ENCODE results near the gene UAP1L1.
"Not testable (repeated sequence)": the region's sequence is repeated elsewhere in the genome, so short reads cannot be mapped to it uniquely, and the experiment has no call there.

UAP1L1 gene

GRCh38 chr9:137122796-137123467 lies 45.6 kb downstream of the UAP1L1 start:
- Histone ChIP-seq H3K27ac (ENCODE audit: low read depth, low read length) (peak overlapping the region; percentile 90), H3K4me2 (ENCODE audit: low read depth, low read length, poor library complexity, severe bottlenecking) (peak overlapping the region; percentile 53), H3F3A (ENCODE audit: insufficient read depth) (peaks cover 40% of the 10 kb centered on the region), H3K79me2 (ENCODE audit: insufficient read depth, low read length) (peaks cover 14% of the 10 kb centered on the region), H3K9ac (ENCODE audit: low read length) (peak overlapping the region; percentile 20), H3K4me3 (ENCODE audit: insufficient read depth, low read length, poor library complexity, severe bottlenecking) (peak overlapping the region; percentile 7)
- not testable (repeated sequence) for H2AFZ ChIP-seq (ENCODE audit: low read depth, low read length, severe bottlenecking); H3K27me3 ChIP-seq (ENCODE audit: low read length); H3K9me3 ChIP-seq (ENCODE audit: insufficient read depth, low read length); H4K20me1 ChIP-seq (ENCODE audit: low read depth, low read length); H3K36me3 ChIP-seq (ENCODE audit: low read length); H3K9me2 ChIP-seq (replicated peaks; ENCODE audit: insufficient read depth, low read length)

GRCh38 chr9:137123468-137123837 lies 46.1 kb downstream of the UAP1L1 start:
- Histone ChIP-seq H3K4me3 (ENCODE audit: insufficient read depth, low read length, poor library complexity, severe bottlenecking) (peak overlapping the region; percentile 7), H4K20me1 (ENCODE audit: low read depth, low read length) (no peaks in the 10 kb centered on the region)

GRCh38 chr9:137123952-137124462 lies 46.7 kb downstream of the UAP1L1 start:
- H3K27me3 ChIP-seq (ENCODE audit: low read length); H3K4me3 ChIP-seq (ENCODE audit: insufficient read depth, low read length, poor library complexity, severe bottlenecking); H3K36me3 ChIP-seq (ENCODE audit: low read length); H4K20me1 ChIP-seq (ENCODE audit: low read depth, low read length); H3K9me3 ChIP-seq (ENCODE audit: insufficient read depth, low read length); H3K9me2 ChIP-seq (replicated peaks; ENCODE audit: insufficient read depth, low read length); H2AFZ ChIP-seq (ENCODE audit: low read depth, low read length, severe bottlenecking): not testable (repeated sequence)
- Histone ChIP-seq H3K9ac (ENCODE audit: low read length) (0 out of 2 replicates have a peak overlapping the region, but pooled peaks have one; percentile 20), H3K79me2 (ENCODE audit: insufficient read depth, low read length) (peaks cover 15% of the 10 kb centered on the region), H3F3A (ENCODE audit: insufficient read depth) (peaks cover 51% of the 10 kb centered on the region), H3K4me2 (ENCODE audit: low read depth, low read length, poor library complexity, severe bottlenecking) (peak overlapping the region; percentile 53), H3K27ac (ENCODE audit: low read depth, low read length) (peak overlapping the region; percentile 90; the same call in 1 of the 2 replicates)

More at GRCh38 chr9:137123468-137123837, 46.1 kb downstream of the UAP1L1 start:
- peak overlapping the region; percentile 20 for H3K9ac ChIP-seq (ENCODE audit: low read length)
- H3K9me2 ChIP-seq (replicated peaks; ENCODE audit: insufficient read depth, low read length): no peaks in the 10 kb centered on the region
- peaks cover 45% of the 10 kb centered on the region for H3F3A ChIP-seq (ENCODE audit: insufficient read depth)
- H3K79me2 ChIP-seq (ENCODE audit: insufficient read depth, low read length): peaks cover 15% of the 10 kb centered on the region
- peak overlapping the region; percentile 90 for H3K27ac ChIP-seq (ENCODE audit: low read depth, low read length)
- H3K9me3 ChIP-seq (ENCODE audit: insufficient read depth, low read length): no peaks in the 10 kb centered on the region
- H3K27me3 ChIP-seq (ENCODE audit: low read length): no peaks in the 10 kb centered on the region
- peak overlapping the region; percentile 53 for H3K4me2 ChIP-seq (ENCODE audit: low read depth, low read length, poor library complexity, severe bottlenecking)
- no peak for TF ChIP-seq CTCF (IDR thresholded peaks at IDR 0.05; ENCODE audit: insufficient read depth, low read length, poor library complexity, severe bottlenecking)
- TF ChIP-seq EZH2phosphoT487 (conservative IDR thresholded peaks at IDR 0.05; ENCODE audit: low read length): no peak
- no peak overlapping the region for H2AFZ ChIP-seq (ENCODE audit: low read depth, low read length, severe bottlenecking)
- H3K36me3 ChIP-seq (ENCODE audit: low read length): no peaks in the 10 kb centered on the region

GRCh38 chr9:137126786-137127185 lies 49.5 kb downstream of the UAP1L1 start:
- H2AFZ ChIP-seq (ENCODE audit: low read depth, low read length, severe bottlenecking): no peak overlapping the region
- H3K79me2 ChIP-seq (ENCODE audit: insufficient read depth, low read length): peaks cover 15% of the 10 kb centered on the region
- peak overlapping the region; percentile 87 for H3K4me2 ChIP-seq (ENCODE audit: low read depth, low read length, poor library complexity, severe bottlenecking)
- peak overlapping the region; percentile 90 for H3K27ac ChIP-seq (ENCODE audit: low read depth, low read length)
- no peak for TF ChIP-seq CTCF (IDR thresholded peaks at IDR 0.05; ENCODE audit: insufficient read depth, low read length, poor library complexity, severe bottlenecking)
- TF ChIP-seq EZH2phosphoT487 (conservative IDR thresholded peaks at IDR 0.05; ENCODE audit: low read length): no peak
- H3K4me3 ChIP-seq (ENCODE audit: insufficient read depth, low read length, poor library complexity, severe bottlenecking): peak overlapping the region; percentile 61
- no peaks in the 10 kb centered on the region for H3K36me3 ChIP-seq (ENCODE audit: low read length)
- H3K27me3 ChIP-seq (ENCODE audit: low read length): no peaks in the 10 kb centered on the region
- H3K9me3 ChIP-seq (ENCODE audit: insufficient read depth, low read length): no peaks in the 10 kb centered on the region
- peak overlapping the region; percentile 81 for H3K9ac ChIP-seq (ENCODE audit: low read length)
- peaks cover 45% of the 10 kb centered on the region for H3F3A ChIP-seq (ENCODE audit: insufficient read depth)
- no peaks in the 10 kb centered on the region for H4K20me1 ChIP-seq (ENCODE audit: low read depth, low read length)
- no peaks in the 10 kb centered on the region for H3K9me2 ChIP-seq (replicated peaks; ENCODE audit: insufficient read depth, low read length)

Data from SU-DHL-6 (cell line).